ENCODE results near the gene GRIN1.

DNA sequence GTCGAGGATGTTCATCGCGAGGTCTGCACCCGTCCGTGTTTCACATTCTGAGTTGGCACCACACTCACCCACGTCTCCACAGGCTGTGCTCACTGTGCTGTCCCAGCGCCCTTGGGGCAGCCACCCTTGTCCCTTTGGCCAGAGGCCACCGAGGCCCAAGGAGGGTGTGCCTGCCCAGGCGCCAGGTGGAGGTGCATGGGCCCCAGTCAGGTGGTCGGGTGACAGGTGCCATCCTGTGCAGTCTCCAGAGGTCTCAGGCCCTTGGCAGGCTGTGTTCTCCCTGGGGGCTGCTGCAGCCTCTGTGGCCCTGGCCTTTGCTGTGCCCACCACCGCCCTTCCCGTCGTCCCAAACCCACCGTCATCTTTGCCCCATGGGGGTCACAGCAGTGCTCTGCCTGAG lies 39.7 kb upstream of the GRIN1 start:
- TF ChIP-seq, protein P1, sequence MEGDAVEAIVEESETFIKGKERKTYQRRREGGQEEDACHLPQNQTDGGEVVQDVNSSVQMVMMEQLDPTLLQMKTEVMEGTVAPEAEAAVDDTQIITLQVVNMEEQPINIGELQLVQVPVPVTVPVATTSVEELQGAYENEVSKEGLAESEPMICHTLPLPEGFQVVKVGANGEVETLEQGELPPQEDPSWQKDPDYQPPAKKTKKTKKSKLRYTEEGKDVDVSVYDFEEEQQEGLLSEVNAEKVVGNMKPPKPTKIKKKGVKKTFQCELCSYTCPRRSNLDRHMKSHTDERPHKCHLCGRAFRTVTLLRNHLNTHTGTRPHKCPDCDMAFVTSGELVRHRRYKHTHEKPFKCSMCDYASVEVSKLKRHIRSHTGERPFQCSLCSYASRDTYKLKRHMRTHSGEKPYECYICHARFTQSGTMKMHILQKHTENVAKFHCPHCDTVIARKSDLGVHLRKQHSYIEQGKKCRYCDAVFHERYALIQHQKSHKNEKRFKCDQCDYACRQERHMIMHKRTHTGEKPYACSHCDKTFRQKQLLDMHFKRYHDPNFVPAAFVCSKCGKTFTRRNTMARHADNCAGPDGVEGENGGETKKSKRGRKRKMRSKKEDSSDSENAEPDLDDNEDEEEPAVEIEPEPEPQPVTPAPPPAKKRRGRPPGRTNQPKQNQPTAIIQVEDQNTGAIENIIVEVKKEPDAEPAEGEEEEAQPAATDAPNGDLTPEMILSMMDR (IDR thresholded peaks at IDR 0.05): no peak
- TF ChIP-seq POLR2A (IDR thresholded peaks at IDR 0.05) (no peak), POLR2AphosphoS5 (IDR thresholded peaks at IDR 0.05) (no peak)
